GM18507 (cell line): ENCODE measurements around the gene PLCB1.
A peak's percentile ranks its signal among the peaks of the same experiment; 100 is the strongest.
"Not testable (repeated sequence)": the region's sequence is repeated elsewhere in the genome, so short reads cannot be mapped to it uniquely, and the experiment has no call there.

ENCODE experiments used
- DNase-seq: peaks from one replicate; pipeline ENCODE4 v3.0.0; 2011; ENCODE audit warnings: low read depth; ENCODE audit not compliant: insufficient read length; ENCODE audit errors: extremely low spot score
- FAIRE-seq: peaks from 2 replicates; lab custom pipeline; 2011; peaks lifted over from hg19 to GRCh38; lab: Jason Lieb, UNC

Gene PLCB1

DNA sequence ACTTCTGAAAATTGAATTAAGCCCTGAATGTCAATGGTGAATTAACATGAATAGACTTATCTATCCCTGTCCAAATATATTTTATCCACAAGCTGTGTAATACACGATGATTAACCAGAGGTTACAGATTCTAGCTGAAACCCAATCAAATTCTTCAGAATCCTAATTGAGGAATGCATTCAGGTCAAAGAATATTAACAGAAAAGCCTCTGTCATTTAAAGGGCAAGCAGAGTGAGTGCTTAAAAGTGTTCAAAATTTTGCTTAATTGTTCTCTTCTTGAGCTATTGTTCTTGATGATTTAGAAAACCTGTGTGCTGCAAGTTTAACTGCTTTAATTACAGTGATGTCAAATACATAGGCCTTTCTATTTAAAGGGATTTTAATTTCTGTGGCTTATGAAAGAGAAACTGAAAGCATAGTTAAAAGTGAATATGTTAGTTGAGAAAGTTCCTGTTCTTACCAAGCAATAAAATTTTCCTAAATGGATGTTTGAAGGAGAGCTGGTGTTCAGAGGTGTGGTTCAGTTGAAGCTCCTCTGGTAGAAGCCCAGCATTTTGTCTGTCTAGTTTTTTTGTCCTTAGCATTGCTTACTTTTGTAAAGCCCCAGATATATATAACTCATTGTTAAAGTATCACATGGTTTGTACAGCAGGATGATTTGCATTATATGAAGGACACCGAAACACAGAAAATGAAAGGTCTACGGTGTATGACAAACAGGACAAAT is 470.5 kb downstream of the PLCB1 start:
- DNase-seq (no peak), FAIRE-seq (peak; percentile 66)

DNA sequence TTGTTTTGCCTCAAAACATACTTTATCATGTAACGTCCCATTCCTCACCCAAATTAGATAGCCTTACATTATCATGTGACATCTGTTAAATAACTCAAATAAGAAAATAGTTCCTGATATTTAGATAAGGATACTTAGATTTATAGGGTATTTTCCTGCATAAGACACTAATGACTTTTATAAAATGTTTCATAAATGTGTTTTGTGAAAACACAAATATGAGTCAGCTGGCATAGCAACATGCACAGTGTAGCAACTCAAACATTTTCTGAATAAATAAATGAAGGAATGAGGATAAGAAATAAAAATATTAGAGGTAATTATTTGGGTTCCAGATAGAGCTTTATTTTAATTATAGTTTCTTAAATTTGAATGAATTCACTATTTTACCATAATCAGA is 476.4 kb downstream of the PLCB1 start:
- FAIRE-seq (no peak), DNase-seq (no peak)

DNA sequence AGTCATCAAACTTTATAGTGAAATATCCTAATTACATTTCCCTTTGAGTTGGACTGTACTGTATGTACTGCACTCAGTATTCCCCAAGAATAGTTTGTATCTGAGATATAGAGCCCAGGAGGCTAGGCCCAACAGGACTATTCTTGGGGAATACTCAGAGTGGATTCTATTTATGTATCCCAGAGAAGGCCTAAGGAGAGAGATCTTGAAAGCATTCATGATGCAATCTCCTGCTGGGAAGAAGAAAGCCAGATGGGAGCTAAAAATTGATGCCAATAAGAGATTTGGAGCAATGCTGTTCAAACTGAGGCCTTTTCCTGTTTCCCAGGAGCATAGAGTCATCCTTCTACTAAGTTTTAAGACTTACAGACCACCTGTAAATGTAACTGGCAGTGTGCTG is 484.7 kb downstream of the PLCB1 start:
- FAIRE-seq (no peak), DNase-seq (no peak)

DNA sequence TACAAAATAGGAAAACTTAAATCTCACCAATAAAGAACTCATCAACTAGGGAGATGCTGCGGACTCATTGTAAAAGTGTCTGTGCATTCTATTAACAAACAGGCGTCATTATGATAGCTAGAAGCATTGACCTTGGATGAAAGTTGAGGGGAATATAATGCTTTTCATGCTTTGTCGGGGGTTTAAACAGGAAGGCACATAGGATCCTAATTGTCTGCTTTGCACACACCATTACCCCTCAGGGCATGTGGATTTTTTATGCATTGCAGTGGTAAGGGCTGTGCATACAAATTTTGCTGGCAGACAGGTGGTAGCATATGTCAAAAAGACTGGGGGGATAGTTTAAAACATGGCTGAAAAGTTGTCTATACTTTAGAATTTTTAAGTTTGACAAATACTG is 488.9 kb downstream of the PLCB1 start:
- FAIRE-seq, result no peak

DNA sequence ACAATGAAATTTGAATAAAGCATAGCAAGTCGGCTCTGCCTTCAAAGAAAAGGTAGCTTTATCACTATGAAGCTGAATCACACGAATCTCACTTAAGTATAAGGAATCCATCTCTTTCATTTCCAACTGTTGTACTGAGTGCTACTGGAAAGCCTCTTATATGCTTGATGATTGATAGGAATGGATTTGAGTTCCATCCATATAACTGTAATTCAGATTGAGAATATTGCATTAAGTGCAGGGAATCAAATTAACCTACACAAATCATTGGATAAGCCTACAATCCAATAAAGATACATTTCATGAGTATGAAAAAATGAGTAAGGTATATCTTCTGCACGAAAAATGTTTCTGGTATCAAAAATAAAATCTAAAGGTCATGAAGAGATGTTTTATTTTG is 492.0 kb downstream of the PLCB1 start:
- DNase-seq (no peak), FAIRE-seq (no peak)

More for the DNA sequence above, 488.9 kb downstream of the PLCB1 start:
- DNase-seq, result no peak

DNA sequence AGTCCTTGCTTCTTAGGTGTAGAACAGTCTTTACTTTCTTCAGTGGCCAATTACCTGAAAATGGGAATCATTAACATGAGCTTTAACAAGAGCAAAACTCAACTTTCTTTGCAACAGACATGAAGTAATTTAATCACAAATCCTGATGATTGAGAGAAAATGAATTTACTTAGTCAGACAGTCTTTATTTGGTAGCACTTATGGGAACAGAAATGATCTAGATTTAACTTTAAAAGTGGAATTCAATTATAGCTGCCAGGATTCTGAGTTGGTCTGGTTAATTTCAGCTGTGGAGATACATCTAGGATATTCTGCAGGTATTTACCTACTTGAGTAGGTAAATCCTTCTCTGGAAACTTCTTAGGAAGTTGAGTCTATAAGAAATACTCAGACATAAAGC is 492.6 kb downstream of the PLCB1 start:
- DNase-seq (no peak), FAIRE-seq (no peak)

DNA sequence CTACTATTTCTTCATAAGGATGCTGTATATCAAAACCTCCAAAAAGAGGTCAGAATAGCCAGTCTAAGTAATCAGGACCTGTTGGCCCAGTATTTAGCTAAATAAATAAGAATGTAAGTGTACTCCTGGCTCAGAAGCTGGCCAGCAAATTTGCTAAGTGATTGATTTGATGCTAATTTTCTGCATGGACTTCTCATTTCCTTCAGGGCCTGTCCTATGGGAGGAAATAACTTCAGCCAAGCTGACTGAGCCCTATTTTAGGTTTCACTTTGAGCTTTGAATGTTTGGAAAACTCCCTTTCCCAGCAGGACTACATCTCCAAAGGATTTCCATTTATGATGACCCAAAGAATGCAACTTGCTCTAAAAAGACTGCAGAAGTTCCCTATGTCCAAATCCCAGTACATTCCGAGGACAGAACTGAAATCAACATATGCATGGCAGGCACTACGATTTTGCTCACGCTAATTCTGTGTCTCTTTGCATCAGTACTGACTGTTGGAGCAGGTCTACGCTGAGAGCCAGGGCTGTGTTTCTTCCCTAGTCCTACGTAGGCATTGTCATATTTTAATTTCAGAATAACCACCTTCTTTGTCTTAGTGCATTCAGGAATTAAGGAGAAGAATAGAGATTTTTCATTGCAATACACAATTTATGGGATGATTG is 495.4 kb downstream of the PLCB1 start:
- DNase-seq (no peak), FAIRE-seq (no peak)

DNA sequence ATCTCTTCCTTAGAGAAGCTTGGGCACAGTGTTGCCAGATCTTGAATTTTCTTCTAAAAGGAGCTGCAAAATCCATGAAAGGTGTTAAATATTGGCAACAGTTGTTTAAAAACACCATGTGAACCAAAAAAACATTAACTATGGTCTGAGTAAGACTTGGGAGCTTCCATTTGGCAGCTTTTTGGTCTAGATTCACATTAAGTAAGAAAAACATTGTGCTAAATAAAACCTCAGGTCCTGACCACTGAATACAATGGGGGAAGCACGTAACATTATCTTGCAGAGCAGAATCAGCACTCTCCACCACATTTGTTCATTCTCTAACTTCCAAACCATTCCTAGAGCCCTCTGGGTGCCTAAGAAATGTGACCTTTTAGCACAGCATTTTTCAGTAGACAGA is 499.2 kb downstream of the PLCB1 start:
- FAIRE-seq, result no peak
- DNase-seq, result no peak

DNA sequence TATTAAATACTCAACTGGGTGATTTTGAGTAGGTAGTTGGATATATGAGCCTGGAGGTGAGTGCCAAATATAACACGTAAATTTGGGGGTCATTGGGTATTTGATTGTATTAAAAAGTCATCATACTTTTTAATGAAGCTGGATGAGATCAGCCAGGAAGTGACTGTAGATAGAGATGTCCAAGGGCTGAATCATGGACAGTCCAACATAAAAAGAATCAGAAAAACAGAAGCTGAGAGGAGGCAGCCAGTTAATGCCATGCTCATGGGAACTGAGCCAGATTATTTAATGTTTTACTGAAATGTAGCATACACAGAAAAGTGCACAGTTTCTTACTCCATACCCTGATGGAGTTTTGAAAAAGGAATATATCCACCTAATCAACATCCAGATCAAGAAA is 501.3 kb downstream of the PLCB1 start:
- DNase-seq (no peak), FAIRE-seq (no peak)

DNA sequence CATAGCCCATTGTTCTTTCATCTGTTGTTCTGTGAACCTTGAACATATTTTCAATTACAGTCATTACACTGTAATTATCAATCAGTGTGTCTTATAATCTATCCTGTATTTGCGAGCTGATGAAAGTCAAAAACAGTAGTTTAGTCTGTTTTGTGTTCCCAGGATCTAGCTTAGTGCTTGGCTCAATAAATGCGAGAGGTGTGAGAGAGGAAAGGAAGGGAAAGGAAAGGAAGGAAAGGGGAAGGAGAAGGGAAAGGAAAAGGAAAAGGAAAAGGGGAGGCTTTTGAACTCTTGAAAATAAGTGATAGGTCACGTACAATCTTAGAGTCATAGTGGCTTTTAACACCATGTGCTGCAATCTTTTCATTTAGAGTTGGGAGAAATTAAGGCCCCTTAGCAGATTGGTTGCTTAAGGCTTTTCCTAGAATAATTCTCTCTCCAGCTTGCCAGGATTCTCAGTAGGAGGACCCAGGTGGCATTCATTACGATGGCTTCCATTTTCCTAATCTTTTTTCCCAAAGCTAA is 503.0 kb downstream of the PLCB1 start:
- DNase-seq, result no peak
- FAIRE-seq, result no peak

DNA sequence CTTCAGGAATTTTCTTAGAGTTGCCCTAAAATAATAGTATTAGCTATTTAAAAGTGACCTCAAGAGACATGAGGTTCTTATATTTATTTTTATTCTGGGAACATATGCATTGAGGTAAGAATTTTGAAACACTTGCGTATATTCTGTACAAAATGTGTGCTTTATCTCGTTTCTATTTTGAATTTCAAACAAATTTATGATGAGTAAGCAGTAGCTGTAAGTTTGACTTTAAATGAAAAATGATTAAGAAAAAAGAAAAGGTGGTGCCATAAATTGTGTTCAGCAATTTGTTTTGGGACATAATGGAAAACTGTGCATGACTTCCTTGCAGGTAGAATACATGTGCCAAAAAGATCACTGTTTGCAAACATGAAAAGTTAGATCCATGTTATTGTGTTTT is 503.8 kb downstream of the PLCB1 start:
- FAIRE-seq (no peak), DNase-seq (no peak)

DNA sequence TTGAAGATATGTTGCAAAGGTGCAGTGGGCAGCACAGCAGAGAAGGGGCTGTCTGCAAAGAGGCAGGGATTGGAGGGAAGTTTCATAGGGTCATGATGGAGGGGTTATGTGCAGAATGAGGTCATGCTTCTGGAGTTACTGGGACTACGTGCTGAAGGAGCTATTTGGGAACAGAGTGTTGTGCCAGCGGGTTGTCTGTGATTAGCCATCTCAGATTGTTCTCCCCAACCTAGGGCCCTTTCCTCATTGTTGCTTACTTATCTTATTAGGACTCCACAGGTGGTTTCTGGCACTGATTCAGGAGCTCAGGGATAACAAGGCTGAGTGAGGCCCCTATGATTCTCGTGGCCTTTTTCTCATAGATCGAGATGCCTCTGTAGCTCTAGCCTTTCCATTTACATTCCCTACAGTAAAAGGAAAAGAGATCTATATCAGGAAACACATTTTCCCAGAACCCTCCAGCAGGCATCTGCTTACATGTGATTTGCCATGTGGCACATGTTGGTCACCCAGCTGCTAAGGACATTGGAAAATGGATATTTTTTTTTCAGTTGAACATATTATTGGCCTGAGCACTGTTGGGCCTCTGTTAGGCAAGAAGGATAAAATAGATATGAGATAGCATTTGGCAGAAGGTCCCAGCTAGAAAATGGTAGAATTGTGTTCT is 507.2 kb downstream of the PLCB1 start:
- FAIRE-seq (no peak), DNase-seq (no peak)

DNA sequence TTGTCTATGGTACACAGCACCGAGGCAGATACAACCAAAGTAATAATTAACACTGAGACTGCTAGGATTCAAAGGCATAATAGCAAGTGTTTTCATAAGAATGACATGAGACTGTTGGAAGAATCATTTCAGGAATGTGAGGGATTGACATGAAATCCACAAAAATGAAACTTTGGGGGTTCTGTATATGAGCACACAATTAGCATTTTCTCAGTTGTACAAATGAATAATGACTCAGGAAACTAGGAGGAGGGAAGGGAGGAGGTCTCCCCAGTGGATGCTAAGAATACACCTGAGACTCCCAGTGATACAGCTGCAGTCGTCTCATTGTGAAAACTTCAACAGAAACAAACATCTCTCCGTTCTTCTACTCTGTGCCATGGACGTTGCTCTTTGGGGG is 508.4 kb downstream of the PLCB1 start:
- no peak for DNase-seq
- no peak for FAIRE-seq

DNA sequence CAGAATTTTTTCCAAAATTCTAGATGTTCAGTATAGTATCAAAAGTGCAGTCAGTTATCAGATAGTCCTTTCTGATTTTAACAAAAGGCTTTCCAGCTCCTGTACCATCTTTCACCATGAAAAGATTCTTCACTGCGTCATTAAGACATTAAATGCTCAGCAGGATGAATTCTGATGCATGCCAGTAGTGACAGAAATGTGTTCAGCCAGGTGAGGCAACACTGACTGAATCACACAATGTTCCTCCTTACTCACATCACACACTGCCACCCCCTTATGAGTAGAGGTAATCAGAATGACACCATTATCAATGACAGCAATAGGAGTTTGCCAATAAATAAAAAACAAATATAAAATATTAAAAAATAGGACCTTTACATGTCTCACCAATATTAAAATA is 510.2 kb downstream of the PLCB1 start:
- no peak for DNase-seq
- FAIRE-seq, result no peak

DNA sequence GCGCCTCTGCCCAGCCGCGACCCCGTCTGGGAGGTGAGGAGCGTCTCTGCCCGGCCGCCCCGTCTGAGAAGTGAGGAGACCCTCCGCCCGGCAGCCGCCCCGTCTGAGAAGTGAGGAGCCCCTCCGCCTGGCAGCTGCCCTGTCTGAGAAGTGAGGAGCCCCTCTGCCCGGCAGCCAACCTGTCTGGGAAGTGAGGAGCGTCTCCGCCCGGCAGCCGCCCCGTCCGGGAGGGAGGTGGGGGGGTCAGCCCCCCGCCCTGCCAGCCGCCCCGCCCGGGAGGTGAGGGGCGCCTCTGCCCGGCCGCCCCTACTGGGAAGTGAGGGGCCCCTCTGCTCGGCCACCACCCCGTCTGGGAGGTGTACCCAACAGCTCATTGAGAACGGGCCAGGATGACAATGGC is 512.4 kb downstream of the PLCB1 start:
- not testable (repeated sequence) for FAIRE-seq, DNase-seq

DNA sequence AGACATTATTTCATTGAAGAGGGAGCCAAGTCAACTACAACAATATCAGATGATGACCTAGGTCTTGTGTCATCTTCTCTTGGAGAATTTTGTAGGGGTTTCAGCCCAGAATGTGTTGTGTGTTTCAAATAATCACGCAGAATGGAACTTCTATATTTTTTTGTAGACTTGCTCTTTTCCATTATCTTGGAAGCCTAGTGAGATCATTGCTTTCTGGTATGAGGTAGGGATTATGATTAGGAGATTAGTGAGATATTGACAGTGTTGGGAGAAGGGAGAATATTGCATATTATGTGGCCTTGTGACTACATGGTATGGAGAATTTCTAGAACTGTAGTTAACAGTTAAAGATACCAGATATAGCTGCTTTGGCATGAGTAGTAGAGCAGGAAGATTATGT is 513.3 kb downstream of the PLCB1 start:
- no peak for DNase-seq
- no peak for FAIRE-seq

DNA sequence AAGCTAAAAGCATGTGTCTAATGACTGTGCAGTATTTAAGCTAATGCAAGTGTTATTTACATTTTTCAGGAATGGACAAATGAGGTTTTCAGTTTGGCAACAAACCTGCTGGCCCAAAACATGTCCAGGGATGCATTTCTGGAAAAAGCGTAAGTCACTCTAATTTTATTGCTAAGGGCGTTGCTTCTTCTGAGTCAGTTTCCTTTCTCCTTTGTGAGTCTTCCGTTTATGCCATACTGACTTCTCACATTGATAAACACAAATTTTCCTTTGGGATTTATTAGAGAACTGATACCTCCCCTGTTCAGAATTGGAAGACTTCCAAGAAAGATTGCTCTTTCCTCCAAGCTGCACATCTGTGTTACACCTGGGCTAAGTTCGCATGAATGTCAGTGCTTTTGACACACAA is 514.0 kb downstream of the PLCB1 start:
- DNase-seq (no peak), FAIRE-seq (no peak)

DNA sequence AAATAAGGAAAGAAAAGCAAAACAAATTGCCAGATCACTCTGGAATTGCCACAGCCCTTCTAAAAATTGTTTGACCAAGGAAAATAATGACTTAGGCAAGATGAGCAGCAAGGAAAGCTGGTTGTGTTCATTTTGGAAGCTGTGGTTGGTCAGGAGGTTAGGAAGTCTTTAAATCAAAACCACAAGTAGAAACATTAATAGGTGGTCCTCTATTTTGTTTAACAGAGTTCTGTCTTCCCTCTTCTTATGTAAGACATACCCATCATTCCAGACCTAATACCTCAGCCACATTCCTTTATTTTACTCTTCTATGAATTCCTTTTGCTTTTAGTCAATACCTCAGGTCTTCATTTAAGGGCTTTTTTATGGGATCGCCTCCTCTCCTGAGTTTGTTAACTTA is 514.6 kb downstream of the PLCB1 start:
- FAIRE-seq (no peak), DNase-seq (no peak)

DNA sequence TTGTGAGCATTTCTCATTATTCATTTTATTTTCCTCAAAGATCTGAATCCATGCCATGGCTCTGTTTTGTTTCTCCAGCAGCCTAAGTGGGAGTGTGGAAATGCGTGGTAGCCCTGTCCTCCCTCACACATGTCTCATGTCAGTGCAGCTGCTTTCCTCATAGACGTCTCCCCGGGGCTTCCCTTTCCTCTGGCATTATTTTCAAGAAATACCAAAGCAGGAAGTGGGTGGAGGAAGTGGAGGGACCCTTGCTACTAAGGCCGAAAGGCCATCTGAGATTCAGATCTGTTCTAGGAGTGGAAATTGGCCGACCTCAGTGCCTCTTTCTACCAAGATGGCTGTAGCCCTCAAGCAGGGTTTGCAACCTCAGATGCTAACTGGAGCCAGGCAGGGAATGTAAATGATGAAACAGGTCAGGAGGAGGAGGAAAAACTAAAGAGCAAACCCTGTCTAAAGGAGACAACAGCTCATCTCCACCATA is 515.9 kb downstream of the PLCB1 start:
- no peak for FAIRE-seq
- DNase-seq, result no peak

DNA sequence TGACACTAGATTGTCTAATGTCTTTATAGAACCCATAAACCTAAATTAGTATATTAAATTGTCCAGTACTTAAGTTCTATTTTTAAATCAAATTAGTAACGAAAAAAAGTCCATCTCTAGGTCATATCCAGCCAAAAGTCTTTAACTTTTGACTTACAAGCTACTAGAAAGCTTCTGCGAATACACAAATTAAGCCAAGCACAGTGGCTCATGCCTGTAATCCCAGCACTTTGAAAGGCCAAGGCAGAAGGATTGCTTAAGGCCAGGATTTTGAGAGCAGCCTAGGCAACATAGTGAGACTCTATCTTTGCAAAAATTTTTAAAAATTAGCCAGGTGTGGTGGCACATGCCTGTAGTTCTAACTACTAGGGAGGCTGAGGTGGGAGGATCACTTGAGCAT is 516.4 kb downstream of the PLCB1 start:
- FAIRE-seq, result no peak
- DNase-seq, result no peak

DNA sequence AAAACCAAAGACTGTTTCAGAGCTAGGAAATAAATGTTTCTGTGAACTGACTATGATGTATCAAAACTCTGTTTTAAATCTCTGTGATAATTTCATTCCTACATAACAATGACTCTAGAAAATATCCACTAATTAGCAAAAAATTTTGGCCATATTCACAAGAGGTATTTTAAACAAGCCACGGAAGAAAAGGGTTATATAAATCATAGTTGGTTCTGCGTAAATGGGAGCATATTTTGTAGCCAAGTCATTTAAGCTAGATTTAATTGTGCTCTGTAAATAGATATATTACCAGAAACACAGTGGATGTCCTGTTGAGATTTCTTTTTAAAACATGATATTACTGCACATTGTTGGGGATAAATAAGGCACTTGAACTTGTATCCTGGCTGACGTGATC is 520.3 kb downstream of the PLCB1 start:
- DNase-seq, result no peak
- no peak for FAIRE-seq
